PC-3 (cell line): Measurements from ENCODE around the gene OPN1SW.

ENCODE experiments used
- EZH2phosphoT487 ChIP-seq: fragments of 300-600 bp; sonication (generic); IDR thresholded peaks from 2 replicates; pipeline ENCODE4 v1.6.1; 2018; ENCODE audit warnings: mild to moderate bottlenecking, antibody characterized with exemption, low read length, borderline replicate concordance
- TF ChIP-seq, protein P1 (sequence below): fragments of 300-600 bp; sonication (generic); conservative IDR thresholded peaks from 2 replicates; pipeline ENCODE4 v1.5.1; 2017; ENCODE audit warnings: antibody characterized with exemption, low read depth, mild to moderate bottlenecking, low read length

DNA sequence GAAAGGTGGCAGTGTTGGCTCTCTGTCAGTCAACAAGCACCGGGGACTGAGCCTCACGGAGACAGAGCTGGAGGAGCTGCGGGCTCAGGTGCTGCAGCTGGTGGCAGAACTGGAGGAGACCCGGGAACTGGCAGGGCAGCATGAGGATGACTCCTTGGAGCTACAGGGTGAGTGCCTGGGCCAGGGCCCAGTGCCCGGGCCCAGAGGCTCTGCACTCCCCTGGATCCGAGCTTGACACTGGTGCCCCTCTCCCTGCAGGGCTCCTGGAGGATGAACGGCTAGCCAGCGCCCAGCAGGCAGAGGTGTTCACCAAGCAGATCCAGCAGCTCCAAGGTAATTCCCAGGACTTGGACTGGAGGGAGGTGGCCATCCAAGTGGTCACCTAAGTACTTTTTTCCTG is 18.8 kb upstream of the OPN1SW start:
- TF ChIP-seq, protein P1, sequence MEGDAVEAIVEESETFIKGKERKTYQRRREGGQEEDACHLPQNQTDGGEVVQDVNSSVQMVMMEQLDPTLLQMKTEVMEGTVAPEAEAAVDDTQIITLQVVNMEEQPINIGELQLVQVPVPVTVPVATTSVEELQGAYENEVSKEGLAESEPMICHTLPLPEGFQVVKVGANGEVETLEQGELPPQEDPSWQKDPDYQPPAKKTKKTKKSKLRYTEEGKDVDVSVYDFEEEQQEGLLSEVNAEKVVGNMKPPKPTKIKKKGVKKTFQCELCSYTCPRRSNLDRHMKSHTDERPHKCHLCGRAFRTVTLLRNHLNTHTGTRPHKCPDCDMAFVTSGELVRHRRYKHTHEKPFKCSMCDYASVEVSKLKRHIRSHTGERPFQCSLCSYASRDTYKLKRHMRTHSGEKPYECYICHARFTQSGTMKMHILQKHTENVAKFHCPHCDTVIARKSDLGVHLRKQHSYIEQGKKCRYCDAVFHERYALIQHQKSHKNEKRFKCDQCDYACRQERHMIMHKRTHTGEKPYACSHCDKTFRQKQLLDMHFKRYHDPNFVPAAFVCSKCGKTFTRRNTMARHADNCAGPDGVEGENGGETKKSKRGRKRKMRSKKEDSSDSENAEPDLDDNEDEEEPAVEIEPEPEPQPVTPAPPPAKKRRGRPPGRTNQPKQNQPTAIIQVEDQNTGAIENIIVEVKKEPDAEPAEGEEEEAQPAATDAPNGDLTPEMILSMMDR = no peak
- no peak for TF ChIP-seq EZH2phosphoT487
